Adrenal gland (tissue), 5 donors: Measurements from ENCODE around the gene FAM114A1.

ENCODE experiments used
- POLR2A ChIP-seq, 2 donors: fragments of 450-650 bp; IDR thresholded peaks; one replicate each; pipeline ENCODE4 v1.6.1; 2017; ENCODE audit warnings: antibody characterized with exemption in 2 of 2, mild to moderate bottlenecking in 2 of 2, moderate library complexity in 1 of 2
- TF ChIP-seq, protein P1 (sequence below), 6 experiments: fragments of 450-650 bp in 4 of 6; fragments of 200-600 bp in 2 of 6; sonication (generic) in 1 of 6; IDR thresholded peaks; 1 replicate in 5 of 6; 2 replicates in 1 of 6; pipeline versions ENCODE4 v1.5.1 to v1.8.0; 2016 to 2021; ENCODE audit warnings: antibody characterized with exemption in 6 of 6, mild to moderate bottlenecking in 2 of 6, moderate library complexity in 1 of 6
- donor health status: DM: no; HTN: no; CAD: no.

DNA sequence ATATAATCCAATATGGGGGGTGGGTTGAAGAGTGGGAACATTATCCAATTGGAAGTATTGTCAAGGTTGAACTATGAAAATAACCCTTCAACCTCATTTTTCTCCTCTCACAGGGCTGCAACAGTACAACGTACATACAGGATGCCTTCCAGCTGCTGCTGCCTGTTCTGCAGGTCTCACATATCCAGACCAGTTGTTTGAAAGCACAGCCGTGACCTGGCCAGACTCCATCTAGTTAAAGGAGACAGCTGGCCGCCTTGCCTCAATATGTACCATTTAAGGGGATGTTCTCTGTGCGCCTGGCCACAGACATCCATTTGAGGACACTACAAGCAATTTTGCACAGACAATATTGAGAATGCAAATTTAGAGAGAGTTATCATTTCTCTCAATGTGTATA, 75.7 kb downstream of the FAM114A1 start:
- TF ChIP-seq, protein P1, sequence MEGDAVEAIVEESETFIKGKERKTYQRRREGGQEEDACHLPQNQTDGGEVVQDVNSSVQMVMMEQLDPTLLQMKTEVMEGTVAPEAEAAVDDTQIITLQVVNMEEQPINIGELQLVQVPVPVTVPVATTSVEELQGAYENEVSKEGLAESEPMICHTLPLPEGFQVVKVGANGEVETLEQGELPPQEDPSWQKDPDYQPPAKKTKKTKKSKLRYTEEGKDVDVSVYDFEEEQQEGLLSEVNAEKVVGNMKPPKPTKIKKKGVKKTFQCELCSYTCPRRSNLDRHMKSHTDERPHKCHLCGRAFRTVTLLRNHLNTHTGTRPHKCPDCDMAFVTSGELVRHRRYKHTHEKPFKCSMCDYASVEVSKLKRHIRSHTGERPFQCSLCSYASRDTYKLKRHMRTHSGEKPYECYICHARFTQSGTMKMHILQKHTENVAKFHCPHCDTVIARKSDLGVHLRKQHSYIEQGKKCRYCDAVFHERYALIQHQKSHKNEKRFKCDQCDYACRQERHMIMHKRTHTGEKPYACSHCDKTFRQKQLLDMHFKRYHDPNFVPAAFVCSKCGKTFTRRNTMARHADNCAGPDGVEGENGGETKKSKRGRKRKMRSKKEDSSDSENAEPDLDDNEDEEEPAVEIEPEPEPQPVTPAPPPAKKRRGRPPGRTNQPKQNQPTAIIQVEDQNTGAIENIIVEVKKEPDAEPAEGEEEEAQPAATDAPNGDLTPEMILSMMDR (IDR thresholded peaks at IDR 0.05) = no peak
- TF ChIP-seq POLR2A (IDR thresholded peaks at IDR 0.05) = no peak
